Activated CD8-positive, alpha-beta T cell treated with anti-CD3 and anti-CD28 coated beads for 36 hours (primary cell): Measurements from ENCODE around the gene MEOX2. TPM values are rescaled to one million over a fixed set of nuclear protein-coding genes. Genes with fewer than 3 reads are reported as not detected.

Experiments
- ATAC-seq: fragments of 200-7000 bp; cut with Tn5 transposase; one replicate; pipeline ENCODE4 v1.10.0; 2021; ENCODE audit warnings: mild to moderate bottlenecking, moderate library complexity
- CTCF ChIA-PET: fragments of 350-600 bp; sonication (Branson Sonifier 250); formaldehyde crosslinking; loops from one replicate; lab custom pipeline; 2021; ENCODE audit warnings: antibody characterized with exemption; lab: Charles Lee
- POLR2A ChIA-PET: fragments of 350-600 bp; sonication (Branson Sonifier 250); formaldehyde crosslinking; loops from one replicate; lab custom pipeline; 2021; ENCODE audit warnings: antibody characterized with exemption; lab: Charles Lee
- DNase-seq: peaks from one replicate; pipeline ENCODE4 v3.0.0-alpha.2; 2020
- H3K27ac Mint-ChIP-seq: one replicate; pipeline ENCODE4 v1.8.0; 2021; ENCODE audit warnings: mild to moderate bottlenecking, mixed read lengths
- H3K27me3 Mint-ChIP-seq: one replicate; pipeline ENCODE4 v1.8.0; 2021; ENCODE audit warnings: mixed read lengths
- H3K36me3 Mint-ChIP-seq: one replicate; pipeline ENCODE4 v1.8.0; 2021; ENCODE audit warnings: low read depth, mixed read lengths
- H3K4me1 Mint-ChIP-seq: one replicate; pipeline ENCODE4 v1.8.0; 2021; ENCODE audit warnings: low read depth, mixed read lengths
- H3K4me3 Mint-ChIP-seq: one replicate; pipeline ENCODE4 v1.8.0; 2021; ENCODE audit warnings: mild to moderate bottlenecking, moderate library complexity, mixed read lengths
- H3K9me3 Mint-ChIP-seq: one replicate; pipeline ENCODE4 v1.8.0; 2021; ENCODE audit warnings: mixed read lengths
- CTCF ChIP-seq: fragments of 200-600 bp; IDR thresholded peaks from one replicate; pipeline ENCODE4 v1.8.0; 2022; ENCODE audit warnings: antibody characterized with exemption, mild to moderate bottlenecking
- intact Hi-C: fragments of 100-400 bp; cut with micrococcal nuclease; formaldehyde crosslinking; loops from one replicate; pipeline ENCODE4 v1.10.0; 2022
- total RNA-seq, 2 experiments: library from RNA; stranded (reverse); gene quantifications; one replicate each; pipeline ENCODE4 v1.2.3, GENCODE V29; 2021

Gene MEOX2
- total RNA-seq, 2 experiments from 2014 or later: not detected

DNA sequence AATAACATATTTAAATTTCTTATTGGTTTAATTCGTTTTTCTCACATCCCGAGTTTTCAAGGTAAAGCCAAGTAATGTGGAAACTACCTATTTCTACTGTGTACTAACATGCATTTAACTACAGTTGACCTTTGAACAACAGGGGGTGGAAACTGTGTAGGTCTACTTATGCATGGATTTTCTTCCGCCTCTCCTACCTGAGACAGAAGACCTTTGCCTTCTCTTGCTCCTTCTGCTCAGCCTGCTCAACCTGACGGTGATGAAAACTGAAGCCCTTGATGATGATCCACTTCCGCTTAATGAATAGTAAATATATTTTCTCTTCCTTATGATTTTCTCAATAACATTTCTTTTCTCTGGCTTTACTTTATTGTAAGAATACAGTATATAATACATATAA, 18.5 kb downstream of the MEOX2 start:
- H3K4me3 Mint-ChIP-seq: no peak overlapping the region
- no peaks in the 10 kb centered on the region for H3K36me3 Mint-ChIP-seq
- POLR2A ChIA-PET: no interaction called here
- ATAC-seq: no peak
- no peak for TF ChIP-seq CTCF
- no peaks in the 10 kb centered on the region for H3K4me1 Mint-ChIP-seq
- no peak for DNase-seq
- no peaks in the 10 kb centered on the region for H3K27me3 Mint-ChIP-seq
- H3K9me3 Mint-ChIP-seq: no peaks in the 10 kb centered on the region
- no peak overlapping the region for H3K27ac Mint-ChIP-seq
- CTCF ChIA-PET: no interaction called here
- intact Hi-C loops: no loop called here

GRCh38 chr7:15662451-15662850, 24.0 kb downstream of the MEOX2 start:
- no peak for ATAC-seq
- H3K4me1 Mint-ChIP-seq: no peaks in the 10 kb centered on the region
- CTCF ChIA-PET: no interaction called here
- no peak for TF ChIP-seq CTCF
- no peak overlapping the region for H3K4me3 Mint-ChIP-seq
- H3K27me3 Mint-ChIP-seq: no peaks in the 10 kb centered on the region
- no peaks in the 10 kb centered on the region for H3K9me3 Mint-ChIP-seq
- H3K27ac Mint-ChIP-seq: no peak overlapping the region
- H3K36me3 Mint-ChIP-seq: no peaks in the 10 kb centered on the region
- intact Hi-C loops: no loop called here
- POLR2A ChIA-PET: no interaction called here
- no peak for DNase-seq

- H3K27me3 Mint-ChIP-seq: no peaks in the 10 kb centered on the region
- peaks cover 7% of the 10 kb centered on the region for H3K9me3 Mint-ChIP-seq
- no peak overlapping the region for H3K4me3 Mint-ChIP-seq
- ATAC-seq (no peak), DNase-seq (no peak)
- no peak for TF ChIP-seq CTCF
- no peak overlapping the region for H3K27ac Mint-ChIP-seq
- ChIA-PET POLR2A (no interaction called here), CTCF (no interaction called here)
- intact Hi-C loops: no loop called here
- no peaks in the 10 kb centered on the region for H3K36me3 Mint-ChIP-seq
- no peaks in the 10 kb centered on the region for H3K4me1 Mint-ChIP-seq
Measured at GRCh38 chr7:15658247-15658646, 28.2 kb downstream of the MEOX2 start.

GRCh38 chr7:15652776-15653290, 33.6 kb downstream of the MEOX2 start:
- Mint-ChIP-seq H3K4me3 (no peak overlapping the region), H3K27ac (no peak overlapping the region), H3K36me3 (no peaks in the 10 kb centered on the region), H3K4me1 (no peaks in the 10 kb centered on the region), H3K27me3 (no peaks in the 10 kb centered on the region), H3K9me3 (peaks cover 9% of the 10 kb centered on the region)
- intact Hi-C loops: no loop called here
- DNase-seq: no peak
- no peak for ATAC-seq
- TF ChIP-seq CTCF: no peak
- CTCF ChIA-PET: no interaction called here
- POLR2A ChIA-PET: no interaction called here

DNA sequence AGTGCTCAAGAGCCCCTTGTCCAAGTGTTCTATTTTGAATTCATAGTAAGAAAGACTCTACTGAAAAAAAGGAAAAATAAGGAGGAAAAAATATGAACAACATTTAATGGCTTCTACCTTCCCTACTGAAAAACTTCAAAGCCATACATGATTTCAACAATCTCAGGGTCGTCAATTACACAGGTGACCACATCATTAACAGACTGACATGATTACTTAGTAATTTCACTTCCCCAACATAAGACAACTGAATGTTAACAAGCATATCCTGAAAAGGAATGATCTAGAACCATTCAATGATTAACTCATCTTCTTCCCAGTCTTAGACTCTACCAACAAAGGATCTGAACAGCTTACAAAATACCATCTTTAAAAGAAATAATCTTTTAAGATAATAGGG, 34.8 kb downstream of the MEOX2 start:
- Mint-ChIP-seq H3K9me3 (peaks cover 5% of the 10 kb centered on the region), H3K4me1 (no peaks in the 10 kb centered on the region), H3K27ac (no peak overlapping the region), H3K4me3 (no peak overlapping the region), H3K27me3 (no peaks in the 10 kb centered on the region), H3K36me3 (no peaks in the 10 kb centered on the region)
- CTCF ChIA-PET: no interaction called here
- POLR2A ChIA-PET: no interaction called here
- no peak for TF ChIP-seq CTCF
- no peak for ATAC-seq
- no peak for DNase-seq
- intact Hi-C loops: no loop called here
